ENCODE measurements around the gene ZNF536. TPM values are rescaled to one million over a fixed set of nuclear protein-coding genes. Genes with fewer than 3 reads are reported as not detected.

The ZNF536 gene
- total RNA-seq, 1 donor from 2014 or later: 24.9 TPM

- no peak overlapping the region for H3K27ac Mint-ChIP-seq (ENCODE audit: unreplicated experiment)
- H3K4me1 Mint-ChIP-seq (ENCODE audit: low read depth, unreplicated experiment): peaks cover 5% of the 10 kb centered on the region
- TF ChIP-seq CTCF (IDR thresholded peaks at IDR 0.05; ENCODE audit: partially characterized antibody, unreplicated experiment): no peak
Observed at GRCh38 chr19:30596268-30596667, 224.1 kb downstream of the ZNF536 start.

GRCh38 chr19:30596813-30597399 lies 224.7 kb downstream of the ZNF536 start:
- DNase-seq: no peak
- H3K27me3 Mint-ChIP-seq (ENCODE audit: unreplicated experiment): peaks cover 1% of the 10 kb centered on the region
- TF ChIP-seq CTCF (IDR thresholded peaks at IDR 0.05; ENCODE audit: partially characterized antibody, unreplicated experiment): no peak
- peaks cover 3% of the 10 kb centered on the region for H3K9me3 Mint-ChIP-seq (ENCODE audit: unreplicated experiment)
- no peaks in the 10 kb centered on the region for H3K36me3 Mint-ChIP-seq (ENCODE audit: unreplicated experiment)
- peaks cover 5% of the 10 kb centered on the region for H3K4me1 Mint-ChIP-seq (ENCODE audit: low read depth, unreplicated experiment)
- H3K27ac Mint-ChIP-seq (ENCODE audit: unreplicated experiment): no peak overlapping the region
- H3K4me3 Mint-ChIP-seq (ENCODE audit: unreplicated experiment): no peak overlapping the region

More at GRCh38 chr19:30596268-30596667, 224.1 kb downstream of the ZNF536 start:
- H3K9me3 Mint-ChIP-seq (ENCODE audit: unreplicated experiment): peaks cover 3% of the 10 kb centered on the region
- peaks cover under 1% of the 10 kb centered on the region for H3K36me3 Mint-ChIP-seq (ENCODE audit: unreplicated experiment)
- peaks cover 1% of the 10 kb centered on the region for H3K27me3 Mint-ChIP-seq (ENCODE audit: unreplicated experiment)
- no peak overlapping the region for H3K4me3 Mint-ChIP-seq (ENCODE audit: unreplicated experiment)
- DNase-seq: no peak

GRCh38 chr19:30598688-30599087 lies 226.5 kb downstream of the ZNF536 start:
- H3K27ac Mint-ChIP-seq (ENCODE audit: unreplicated experiment): no peak overlapping the region

GRCh38 chr19:30602661-30603350 lies 230.6 kb downstream of the ZNF536 start:
- Mint-ChIP-seq H3K36me3 (ENCODE audit: unreplicated experiment) (no peaks in the 10 kb centered on the region), H3K9me3 (ENCODE audit: unreplicated experiment) (peaks cover 3% of the 10 kb centered on the region), H3K27ac (ENCODE audit: unreplicated experiment) (no peak overlapping the region), H3K4me1 (ENCODE audit: low read depth, unreplicated experiment) (no peaks in the 10 kb centered on the region), H3K27me3 (ENCODE audit: unreplicated experiment) (peaks cover 5% of the 10 kb centered on the region), H3K4me3 (ENCODE audit: unreplicated experiment) (no peak overlapping the region)
- DNase-seq: no peak
- no peak for TF ChIP-seq CTCF (IDR thresholded peaks at IDR 0.05; ENCODE audit: partially characterized antibody, unreplicated experiment)

More at GRCh38 chr19:30598688-30599087, 226.5 kb downstream of the ZNF536 start:
- H3K4me1 Mint-ChIP-seq (ENCODE audit: low read depth, unreplicated experiment): peaks cover 5% of the 10 kb centered on the region
- no peak overlapping the region for H3K4me3 Mint-ChIP-seq (ENCODE audit: unreplicated experiment)
- no peaks in the 10 kb centered on the region for H3K36me3 Mint-ChIP-seq (ENCODE audit: unreplicated experiment)
- peaks cover 3% of the 10 kb centered on the region for H3K9me3 Mint-ChIP-seq (ENCODE audit: unreplicated experiment)
- H3K27me3 Mint-ChIP-seq (ENCODE audit: unreplicated experiment): peaks cover 3% of the 10 kb centered on the region
- no peak for DNase-seq
- TF ChIP-seq CTCF (IDR thresholded peaks at IDR 0.05; ENCODE audit: partially characterized antibody, unreplicated experiment): no peak

- no peak for DNase-seq
- no peak overlapping the region for H3K27ac Mint-ChIP-seq (ENCODE audit: unreplicated experiment)
- peaks cover 5% of the 10 kb centered on the region for H3K27me3 Mint-ChIP-seq (ENCODE audit: unreplicated experiment)
- H3K9me3 Mint-ChIP-seq (ENCODE audit: unreplicated experiment): peaks cover 3% of the 10 kb centered on the region
- H3K36me3 Mint-ChIP-seq (ENCODE audit: unreplicated experiment): no peaks in the 10 kb centered on the region
- no peak for TF ChIP-seq CTCF (IDR thresholded peaks at IDR 0.05; ENCODE audit: partially characterized antibody, unreplicated experiment)
- no peaks in the 10 kb centered on the region for H3K4me1 Mint-ChIP-seq (ENCODE audit: low read depth, unreplicated experiment)
- no peak overlapping the region for H3K4me3 Mint-ChIP-seq (ENCODE audit: unreplicated experiment)
Observed at GRCh38 chr19:30604657-30605056, 232.5 kb downstream of the ZNF536 start.
